CD4-positive, alpha-beta T cell treated with Interleukin-21 for 1 hour (primary cell): ENCODE measurements around the gene CCDC149.

Experiments used
- DNase-seq: peaks from one replicate; pipeline ENCODE4 v3.0.0-alpha.2; 2020

Gene CCDC149

GRCh38 chr4:24772061-24772705 lies 140.7 kb downstream of the CCDC149 start:
- no peak for DNase-seq

- DNase-seq: no peak
Measured at GRCh38 chr4:24771241-24771640, 141.6 kb downstream of the CCDC149 start.

GRCh38 chr4:24770667-24771066 lies 142.2 kb downstream of the CCDC149 start:
- no peak for DNase-seq

- no peak for DNase-seq
Measured at GRCh38 chr4:24770032-24770584, 142.7 kb downstream of the CCDC149 start.

GRCh38 chr4:24769571-24769970 lies 143.3 kb downstream of the CCDC149 start:
- no peak for DNase-seq

GRCh38 chr4:24768604-24769003 lies 144.2 kb downstream of the CCDC149 start:
- no peak for DNase-seq

GRCh38 chr4:24768006-24768405 lies 144.8 kb downstream of the CCDC149 start:
- DNase-seq: no peak

- no peak for DNase-seq
Measured at GRCh38 chr4:24765376-24765988, 147.4 kb downstream of the CCDC149 start.

GRCh38 chr4:24764345-24764744 lies 148.5 kb downstream of the CCDC149 start:
- DNase-seq: no peak

- no peak for DNase-seq
Measured at GRCh38 chr4:24763631-24764297, 149.1 kb downstream of the CCDC149 start.
